Measurements from ENCODE around the gene IQCF6.
"Not testable (repeated sequence)": the region's sequence is repeated elsewhere in the genome, so short reads cannot be mapped to it uniquely, and the experiment has no call there.

IQCF6 gene

GRCh38 chr3:51779137-51779536 is at the start of gene IQCF6:
Gene IQCF6 (minus strand): TSS chr3:51779237. CDS start chr3:51779224, 13 bp downstream.
- DNase-seq: no peak

DNA sequence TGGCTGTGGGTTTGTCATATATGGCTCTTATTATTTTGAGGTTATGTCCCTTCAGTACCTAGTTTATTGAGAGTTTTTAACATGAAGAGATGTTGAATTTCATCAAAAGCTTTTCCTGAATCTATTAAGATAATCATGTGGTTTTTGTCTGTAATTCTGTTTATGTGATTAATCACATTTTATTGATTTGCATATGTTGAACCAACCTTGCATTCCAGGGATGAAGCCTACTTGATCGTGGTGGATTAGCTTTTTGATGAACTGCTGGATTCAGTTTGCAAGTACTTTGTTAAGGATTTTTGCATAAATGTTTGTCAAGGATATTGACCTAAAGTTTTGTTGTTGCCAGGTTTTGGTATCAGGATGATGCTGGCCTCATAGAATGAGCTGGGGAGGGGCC is 49.3 kb upstream of the IQCF6 start:
- no peak for DNase-seq

- peak; percentile 51 for DNase-seq
Observed at GRCh38 chr3:51819709-51820406, 40.8 kb upstream of the IQCF6 start.

DNA sequence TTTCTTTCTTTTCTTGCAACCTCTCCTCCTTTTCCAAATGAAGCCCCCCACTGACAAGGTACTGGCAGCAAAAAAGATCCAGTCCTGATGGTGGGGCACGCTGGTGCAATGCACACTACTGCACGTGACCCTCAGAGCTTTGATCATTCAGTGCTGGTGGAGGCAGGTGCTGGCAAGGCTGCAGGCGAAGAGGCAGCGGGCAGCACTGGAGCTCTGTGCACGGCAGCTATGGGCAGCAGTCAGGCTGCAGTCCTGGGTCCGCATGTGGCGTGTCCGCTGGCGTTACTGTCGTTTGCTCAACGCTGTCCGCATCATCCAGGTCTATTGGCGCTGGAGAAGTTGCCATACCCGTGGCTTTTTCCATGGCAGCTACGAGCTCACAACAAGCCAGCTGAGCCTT is 40.1 kb upstream of the IQCF6 start:
- no peak for DNase-seq

- no peak for DNase-seq
Observed at GRCh38 chr3:51817375-51817774, 38.3 kb upstream of the IQCF6 start.

DNA sequence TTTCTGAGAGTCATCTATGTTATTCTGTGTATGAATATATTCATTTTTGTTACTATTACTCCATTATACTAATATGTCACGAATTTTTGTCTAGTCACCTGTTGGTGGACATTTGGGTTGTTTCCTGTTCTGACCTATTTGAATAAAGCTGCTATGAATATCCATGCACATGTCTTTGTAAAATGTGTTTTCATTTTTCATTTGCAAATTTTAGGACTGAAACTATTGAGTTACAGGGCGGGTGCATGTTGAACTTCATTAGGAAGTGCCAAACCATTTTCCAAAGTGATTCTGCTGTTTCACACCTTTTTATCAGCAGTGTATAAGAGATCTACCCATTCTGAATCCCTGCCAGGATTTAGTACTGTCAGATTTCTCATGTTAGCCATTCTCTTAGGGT is 37.7 kb upstream of the IQCF6 start:
- no peak for DNase-seq

- no peak for DNase-seq
Observed at GRCh38 chr3:51815614-51816013, 36.6 kb upstream of the IQCF6 start.

- DNase-seq: no peak
Observed at GRCh38 chr3:51814034-51814433, 35.0 kb upstream of the IQCF6 start.

GRCh38 chr3:51813539-51813938 is 34.5 kb upstream of the IQCF6 start:
- DNase-seq: no peak

DNA sequence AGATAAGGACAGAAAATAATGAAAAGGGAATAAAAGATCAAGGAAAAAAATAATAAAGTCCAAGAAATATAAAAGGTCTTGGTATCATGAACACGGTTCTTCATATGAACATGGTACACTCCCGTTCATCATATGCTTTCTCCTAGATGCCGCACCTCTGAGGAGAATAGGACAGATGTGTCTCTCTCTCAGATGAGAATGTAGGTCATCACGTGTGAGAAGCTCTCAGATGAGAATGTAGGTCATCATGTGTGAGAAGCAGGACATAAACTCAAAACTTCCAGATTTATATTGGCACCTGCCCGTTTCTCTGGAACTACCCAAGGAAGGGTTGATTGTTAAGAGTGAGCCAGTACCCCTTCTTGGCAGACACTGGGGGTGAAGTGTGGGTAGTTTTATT is 29.9 kb upstream of the IQCF6 start:
- no peak for DNase-seq

DNA sequence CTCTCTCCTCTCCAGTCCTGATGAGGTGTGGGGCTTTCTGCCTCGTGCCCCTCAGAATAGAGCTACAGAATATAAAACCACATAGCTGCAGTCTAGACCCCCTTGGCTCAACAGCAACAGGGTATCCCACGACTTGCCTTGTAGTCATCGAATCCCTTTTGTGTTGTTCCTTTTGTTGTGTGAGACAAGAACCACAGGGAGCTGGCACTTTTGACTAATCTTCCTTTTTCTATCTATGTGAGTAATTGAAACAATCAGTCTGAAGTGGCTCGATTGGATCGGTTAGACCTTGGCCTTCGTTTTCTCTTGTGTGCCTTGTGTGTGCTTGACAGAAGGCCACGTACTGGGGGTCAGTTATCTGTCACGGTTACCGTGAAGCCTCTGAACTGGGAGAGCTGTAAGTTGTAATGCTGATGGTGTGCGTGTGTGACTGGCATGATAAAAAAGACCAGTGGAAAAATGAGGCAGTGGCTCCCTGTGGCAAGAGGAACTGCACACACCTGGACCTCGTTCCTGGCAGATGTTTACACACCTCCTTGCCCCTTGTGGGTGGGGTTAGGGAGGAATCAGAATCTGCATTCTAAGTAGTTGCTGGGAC is 23.2 kb upstream of the IQCF6 start:
- DNase-seq: no peak

GRCh38 chr3:51800750-51801125 is 21.7 kb upstream of the IQCF6 start:
- DNase-seq: no peak

- no peak for DNase-seq
Observed at GRCh38 chr3:51799879-51800749, 21.1 kb upstream of the IQCF6 start.

DNA sequence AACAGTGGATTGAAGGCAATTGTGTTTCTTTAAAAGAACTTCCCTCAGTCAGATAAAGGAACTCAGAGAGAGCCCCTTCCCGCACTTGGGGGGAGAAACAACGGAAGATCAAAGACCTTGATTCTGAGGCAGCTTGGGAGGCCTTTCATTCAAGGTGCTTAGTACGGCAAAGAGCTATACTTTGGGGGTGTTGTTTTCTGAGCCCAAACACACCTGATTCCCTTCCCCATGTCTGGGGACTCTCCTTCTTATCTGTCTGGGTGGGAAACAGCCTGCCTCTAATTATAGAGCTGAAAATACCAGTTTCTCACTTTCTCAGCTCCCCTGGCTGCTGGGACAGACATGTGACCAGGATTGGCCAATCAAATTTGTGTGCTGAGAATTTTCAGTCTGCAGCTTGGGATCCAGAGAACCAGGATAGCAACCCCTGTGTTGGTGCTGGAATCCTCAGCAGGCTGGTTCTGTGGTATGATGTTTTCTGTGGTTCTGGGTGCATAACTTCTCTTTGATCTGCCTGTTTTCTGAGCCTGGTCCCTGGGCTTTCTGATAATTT is 19.4 kb upstream of the IQCF6 start:
- DNase-seq: no peak

- DNase-seq: no peak
Observed at GRCh38 chr3:51796854-51797253, 17.8 kb upstream of the IQCF6 start.

GRCh38 chr3:51794206-51794605 is 15.2 kb upstream of the IQCF6 start:
- DNase-seq: no peak

GRCh38 chr3:51792206-51792605 is 13.2 kb upstream of the IQCF6 start:
- no peak for DNase-seq

GRCh38 chr3:51789437-51789836 is 10.4 kb upstream of the IQCF6 start:
- no peak for DNase-seq

DNA sequence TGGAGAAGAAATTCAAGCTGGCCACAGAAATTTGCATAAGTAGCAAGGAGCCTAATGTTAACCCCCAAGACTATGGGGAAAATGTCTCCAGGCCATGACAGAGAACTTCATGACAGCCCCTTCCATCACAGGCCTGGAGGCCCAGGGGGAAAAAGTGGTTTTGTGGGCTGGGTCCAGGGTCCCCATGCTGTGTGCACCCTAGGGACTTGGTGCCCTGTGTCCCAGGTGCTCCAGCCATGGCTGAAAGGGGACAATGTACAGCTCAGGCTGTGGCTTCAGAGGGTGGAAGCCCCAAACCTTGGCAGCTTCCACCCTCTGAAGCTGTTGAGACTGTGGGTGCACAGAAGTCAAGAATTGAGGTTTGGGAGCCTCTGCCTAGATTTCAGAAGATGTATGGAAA is 8.5 kb upstream of the IQCF6 start:
- not testable (repeated sequence) for DNase-seq

GRCh38 chr3:51786267-51786666 is 7.2 kb upstream of the IQCF6 start:
- DNase-seq: no peak

- no peak for DNase-seq
Observed at GRCh38 chr3:51778554-51778953, 483 bp downstream of the IQCF6 start.

DNA sequence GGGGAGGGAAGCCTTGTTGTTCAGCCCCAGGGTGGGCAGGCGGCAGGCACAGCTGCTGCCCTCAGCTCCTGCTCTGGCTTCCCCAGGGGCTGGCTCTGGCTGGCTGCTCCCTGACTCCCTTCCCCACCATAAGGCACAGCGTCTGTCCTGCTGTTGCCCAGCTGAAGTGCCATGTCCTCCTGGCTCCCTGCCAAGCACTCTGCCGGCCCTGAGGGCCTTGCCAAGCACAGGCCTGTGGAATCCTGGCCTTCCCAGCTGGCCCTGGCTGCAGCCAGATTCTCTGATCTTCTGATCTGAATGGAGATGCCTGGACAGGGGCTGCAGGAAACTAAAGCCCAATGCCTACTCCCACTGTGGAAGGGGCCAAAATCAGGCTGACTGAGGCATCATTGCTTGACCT is 1.1 kb downstream of the IQCF6 start:
- no peak for DNase-seq

- DNase-seq: no peak
Observed at GRCh38 chr3:51773529-51774056, 5.4 kb downstream of the IQCF6 start.
